Myocyte (in vitro differentiated cells): ENCODE data around the gene MVB12B. TPM values are rescaled to one million over a fixed set of nuclear protein-coding genes. Genes with fewer than 3 reads are reported as not detected.

Experiments
- DNase-seq: peaks from one replicate; pipeline ENCODE4 v3.0.0-alpha.2; 2012; ENCODE audit warnings: low read depth
- total RNA-seq: library from RNA; depleted of rRNA; stranded (reverse); fragments of >200 nt; gene quantifications from 2 replicates; pipeline ENCODE4 v1.2.3, GENCODE V29; 2014

The MVB12B gene
- total RNA-seq, 1 donor from 2014 or later, result 4.3 TPM

DNA sequence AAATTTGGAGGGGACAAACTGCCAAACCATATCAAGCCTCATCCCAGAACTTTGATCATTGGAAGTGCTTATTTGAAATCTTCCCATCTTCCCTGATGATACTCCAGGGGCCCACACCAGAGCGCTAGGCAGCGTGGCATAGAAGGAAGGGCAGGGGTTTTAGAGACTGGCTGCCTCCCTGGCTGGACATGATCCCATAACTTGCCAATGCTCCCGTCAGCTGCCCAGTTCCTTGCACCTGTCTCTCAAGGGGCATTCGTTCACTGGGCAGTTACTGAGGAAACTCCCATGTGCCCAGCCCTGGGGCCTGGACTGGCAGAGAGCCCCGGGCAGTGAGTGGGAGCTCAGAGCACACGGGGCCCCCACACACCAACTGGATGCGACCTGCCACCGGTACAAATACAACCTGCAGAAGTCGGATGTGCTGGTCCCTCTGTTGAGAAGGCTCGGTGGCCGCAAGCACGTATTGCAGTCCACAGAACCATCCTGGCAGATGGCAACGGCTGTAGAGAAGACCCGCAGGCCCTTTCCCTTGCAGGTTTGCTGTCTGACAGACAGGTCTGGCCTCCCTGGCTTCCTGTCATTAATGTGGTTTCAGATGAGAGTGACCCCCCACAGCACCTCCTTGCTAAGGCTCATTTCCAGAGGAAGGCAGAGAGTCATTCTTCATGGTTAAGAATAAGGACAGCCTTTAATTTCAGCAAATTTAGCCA is 122.4 kb downstream of the MVB12B start:
- DNase-seq, result no peak

GRCh38 chr9:126449725-126450667 is 123.4 kb downstream of the MVB12B start:
- no peak for DNase-seq

GRCh38 chr9:126450668-126451205 is 124.1 kb downstream of the MVB12B start:
- no peak for DNase-seq

GRCh38 chr9:126451316-126451885 is 124.8 kb downstream of the MVB12B start:
- no peak for DNase-seq

DNA sequence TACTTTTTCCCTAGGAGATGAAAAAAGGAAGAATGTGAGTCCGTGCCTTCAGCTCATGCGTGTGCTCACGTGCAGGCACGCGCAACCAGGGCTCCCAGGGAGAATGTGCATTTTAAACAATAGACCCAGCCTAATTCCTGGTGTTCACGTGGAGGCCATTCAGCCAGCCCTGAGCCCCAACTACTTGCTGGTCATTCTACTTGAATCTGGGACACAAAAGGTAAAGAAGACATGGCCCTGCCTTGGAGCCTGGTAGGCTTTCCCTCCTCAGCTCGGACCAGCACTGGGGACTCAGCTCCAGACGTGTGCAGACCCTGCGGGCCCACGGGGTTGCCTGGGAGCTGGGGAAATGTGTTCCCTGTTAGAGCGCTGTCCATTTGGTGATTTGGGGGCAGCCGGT is 125.5 kb downstream of the MVB12B start:
- no peak for DNase-seq

- no peak for DNase-seq
These were observed 126.7 kb downstream of the MVB12B start for GRCh38 chr9:126453156-126453963.

DNA sequence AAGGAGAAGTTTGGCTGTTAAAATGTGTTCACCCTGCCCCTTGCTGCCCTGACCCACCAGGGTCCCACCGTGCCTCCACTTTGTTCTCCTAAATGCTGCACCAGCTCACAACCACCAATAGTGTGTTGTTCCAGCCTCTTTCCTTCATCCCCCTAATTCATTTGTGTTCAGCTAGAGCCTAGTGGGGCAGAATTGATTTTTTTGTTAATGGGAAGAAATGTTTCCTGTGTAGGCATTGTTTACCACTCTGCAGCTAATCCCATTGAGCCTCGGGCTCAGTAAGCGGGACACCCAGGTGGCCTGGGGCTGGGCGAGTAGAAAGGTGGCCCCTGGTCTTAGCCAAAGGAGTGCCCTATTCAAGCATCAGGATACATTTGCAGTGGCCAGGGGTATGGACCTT is 127.6 kb downstream of the MVB12B start:
- no peak for DNase-seq

GRCh38 chr9:126454795-126455194 is 128.2 kb downstream of the MVB12B start:
- DNase-seq, result no peak

- DNase-seq, result no peak
These were observed 130.0 kb downstream of the MVB12B start for GRCh38 chr9:126456441-126457174.

DNA sequence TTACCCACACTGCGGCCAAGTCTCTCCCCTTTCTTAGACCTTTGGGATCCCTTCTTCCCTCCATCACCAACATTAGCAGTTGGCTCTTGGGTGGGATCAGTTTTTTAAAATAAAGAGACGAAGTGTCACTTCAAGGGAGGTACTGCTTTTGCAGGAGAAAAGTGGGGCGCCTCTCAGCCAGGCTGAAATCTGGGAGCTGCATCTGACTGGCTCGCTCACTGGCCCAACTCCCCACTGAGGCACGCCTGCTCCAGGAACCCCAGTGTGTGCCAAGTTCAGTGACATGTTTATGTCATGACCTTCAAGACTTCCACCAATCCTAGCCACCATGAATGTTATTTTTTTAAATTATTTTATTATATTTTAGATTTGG is 130.5 kb downstream of the MVB12B start:
- DNase-seq, result no peak

- DNase-seq, result no peak
These were observed 131.3 kb downstream of the MVB12B start for GRCh38 chr9:126457890-126458289.

DNA sequence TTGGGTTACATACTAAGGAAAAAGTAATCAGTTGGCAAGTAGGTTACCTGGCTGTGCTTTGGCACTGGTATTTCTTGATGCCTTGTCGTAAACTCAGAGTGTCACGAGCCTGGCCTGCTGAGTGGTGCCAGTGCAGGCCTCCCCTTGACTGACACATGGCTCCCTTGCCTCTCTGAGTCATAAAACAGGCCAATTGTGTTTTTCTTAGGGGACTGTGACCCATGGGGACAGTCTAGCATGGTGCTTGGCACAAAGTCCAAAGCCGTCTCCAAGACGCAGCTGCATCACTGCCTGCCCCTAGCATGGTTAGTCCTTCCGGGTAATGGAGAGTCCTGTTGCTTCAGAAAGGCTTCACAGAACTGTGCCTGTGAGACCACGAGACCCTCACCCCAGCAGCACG is 132.5 kb downstream of the MVB12B start:
- DNase-seq, result no peak

- no peak for DNase-seq
These were observed 132.9 kb downstream of the MVB12B start for GRCh38 chr9:126459546-126459945.

DNA sequence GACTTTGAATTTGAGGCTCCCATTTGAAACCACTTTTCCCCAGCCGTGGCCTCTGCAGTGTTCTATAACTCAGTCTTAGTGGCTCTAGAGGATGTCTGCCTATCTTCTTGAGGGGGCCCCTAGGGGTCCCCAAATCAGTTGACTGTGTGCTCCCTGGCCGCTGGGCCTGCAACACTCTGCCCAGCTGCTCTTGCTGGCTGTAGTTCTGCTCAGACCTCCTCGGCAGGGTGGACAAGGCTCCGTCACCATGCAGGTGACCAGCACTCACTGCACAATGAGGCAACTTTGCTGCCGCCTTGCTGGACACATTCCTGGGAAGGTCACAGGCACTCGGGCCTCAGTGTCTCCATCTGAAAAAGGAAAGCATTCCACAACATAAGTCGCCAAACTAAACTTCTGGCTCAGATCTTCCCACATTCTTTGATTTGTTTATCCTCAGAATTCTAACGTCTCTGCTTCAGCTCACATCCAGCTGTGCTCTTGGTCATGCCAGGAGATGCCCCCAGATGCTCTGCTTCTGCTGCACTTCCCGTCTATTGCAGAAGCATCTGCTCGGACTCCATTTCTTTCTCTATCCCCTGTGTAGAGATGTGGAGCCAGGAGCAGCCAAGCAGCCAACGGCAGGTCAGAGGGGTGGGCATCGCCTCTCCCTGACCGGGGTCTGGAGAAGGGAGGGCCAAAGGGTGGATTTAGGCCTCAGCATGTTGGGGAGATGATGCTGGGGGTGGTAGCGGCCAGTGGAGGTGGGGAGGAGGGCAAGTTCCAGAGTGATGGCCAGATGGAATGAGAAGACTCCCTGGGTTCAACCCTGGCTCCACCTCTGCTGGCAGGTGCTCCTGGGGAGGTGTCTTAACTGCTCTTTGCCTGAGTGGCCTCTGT is 133.6 kb downstream of the MVB12B start:
- DNase-seq, result no peak

- no peak for DNase-seq
These were observed 134.4 kb downstream of the MVB12B start for GRCh38 chr9:126461029-126461428.

DNA sequence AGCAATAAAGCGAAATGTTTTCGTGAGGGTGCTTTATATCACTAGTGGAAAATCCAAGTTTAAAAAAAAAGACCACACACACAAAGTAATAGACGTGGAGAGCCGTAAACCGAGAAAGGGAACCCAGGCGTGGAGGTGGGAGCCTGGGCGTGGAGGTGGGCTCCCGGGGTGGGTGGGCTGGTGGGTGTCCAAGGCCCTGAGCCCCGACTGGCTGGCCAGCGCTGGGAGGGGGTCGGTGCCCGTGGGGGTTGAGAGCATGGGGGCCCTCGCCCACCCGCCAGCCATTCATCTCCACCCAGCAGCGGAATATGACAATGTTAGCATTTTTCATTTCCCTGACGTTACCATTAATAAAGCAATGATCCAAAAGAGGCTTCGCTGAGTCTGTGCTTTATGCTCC is 135.0 kb downstream of the MVB12B start:
- no peak for DNase-seq

GRCh38 chr9:126462617-126463016 is 136.0 kb downstream of the MVB12B start:
- no peak for DNase-seq

GRCh38 chr9:126463426-126463825 is 136.8 kb downstream of the MVB12B start:
- no peak for DNase-seq

DNA sequence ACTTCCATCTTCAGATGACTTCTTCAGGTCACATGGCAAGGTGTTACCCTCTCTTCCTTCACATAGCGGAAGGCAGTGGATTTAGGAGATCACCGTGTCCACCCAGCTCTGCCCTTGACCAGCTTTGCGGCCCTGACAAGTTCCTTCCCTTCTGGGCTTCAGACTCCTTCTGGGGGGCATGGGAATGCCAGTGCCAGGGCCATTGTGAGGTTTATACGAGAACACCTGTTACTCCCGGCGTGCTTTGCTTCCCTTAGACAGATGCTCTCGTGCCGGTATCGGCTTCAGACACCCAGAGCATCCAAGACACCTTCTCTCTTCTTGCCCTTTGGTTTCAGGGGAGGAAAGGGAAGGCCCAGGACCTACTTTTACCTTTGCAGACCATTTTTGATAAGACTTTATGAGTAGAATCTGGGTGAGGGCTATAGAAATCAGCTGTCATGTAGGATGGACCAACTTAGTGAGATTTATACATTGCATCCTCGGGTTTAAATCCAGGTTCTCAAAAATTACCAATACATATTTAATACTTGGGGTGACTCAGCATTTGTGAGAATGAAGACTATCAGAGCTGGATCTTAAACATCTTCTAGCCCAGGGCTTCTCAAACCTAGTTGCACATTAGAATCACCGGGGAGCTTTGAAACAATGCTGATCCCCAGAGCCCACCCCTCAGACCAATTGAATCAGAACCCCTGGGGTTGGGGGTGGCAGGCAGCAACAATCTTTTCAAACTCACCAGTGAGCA is 138.2 kb downstream of the MVB12B start:
- DNase-seq, result no peak
